NCI-H526 treated with DMSO at 0.1 percent for 48 hours (cell line): ENCODE results near the gene CD80.

Source experiments
- DNase-seq: peaks from one replicate; lab custom pipeline; 2025; lab: John Stamatoyannopoulos, UW

Gene CD80

DNA sequence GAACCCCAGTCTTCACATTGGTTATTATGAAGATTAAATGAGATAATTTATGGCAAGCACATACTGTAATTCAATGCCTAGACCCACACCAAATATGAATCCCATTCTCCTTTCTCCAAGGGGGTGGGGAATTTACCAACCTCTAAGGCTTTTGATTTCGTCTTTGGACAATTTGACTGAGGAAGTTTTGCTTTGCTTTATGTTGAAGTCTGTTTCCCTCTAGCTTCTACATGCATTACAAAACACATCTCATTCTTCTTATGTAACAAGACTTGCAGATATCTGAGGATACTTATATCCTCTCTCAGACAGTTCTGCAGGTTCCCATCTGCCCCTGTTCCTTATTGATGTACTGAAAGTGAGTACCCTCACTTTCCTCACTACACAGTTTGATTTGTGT lies 12.2 kb downstream of the CD80 start:
- no peak for DNase-seq

DNA sequence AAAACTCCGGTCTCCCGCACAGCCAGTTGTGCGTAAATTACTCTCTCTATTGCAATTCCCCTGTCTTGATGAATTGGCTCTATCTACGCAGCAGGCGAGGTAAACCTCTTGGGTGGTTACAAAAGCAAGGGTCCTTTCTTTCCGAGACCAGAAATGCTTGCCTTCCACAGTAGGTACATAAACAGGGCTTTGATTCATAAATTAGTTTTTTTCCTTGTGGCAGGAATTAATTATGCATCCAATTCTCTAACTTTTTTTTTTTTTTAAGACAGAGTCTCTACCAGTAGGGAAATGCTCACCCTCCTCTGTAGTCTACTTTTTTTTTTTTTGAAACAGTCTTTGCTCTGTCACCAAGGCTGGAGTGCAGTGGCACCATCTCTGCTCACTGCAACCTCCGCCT lies 16.3 kb downstream of the CD80 start:
- DNase-seq: no peak

DNA sequence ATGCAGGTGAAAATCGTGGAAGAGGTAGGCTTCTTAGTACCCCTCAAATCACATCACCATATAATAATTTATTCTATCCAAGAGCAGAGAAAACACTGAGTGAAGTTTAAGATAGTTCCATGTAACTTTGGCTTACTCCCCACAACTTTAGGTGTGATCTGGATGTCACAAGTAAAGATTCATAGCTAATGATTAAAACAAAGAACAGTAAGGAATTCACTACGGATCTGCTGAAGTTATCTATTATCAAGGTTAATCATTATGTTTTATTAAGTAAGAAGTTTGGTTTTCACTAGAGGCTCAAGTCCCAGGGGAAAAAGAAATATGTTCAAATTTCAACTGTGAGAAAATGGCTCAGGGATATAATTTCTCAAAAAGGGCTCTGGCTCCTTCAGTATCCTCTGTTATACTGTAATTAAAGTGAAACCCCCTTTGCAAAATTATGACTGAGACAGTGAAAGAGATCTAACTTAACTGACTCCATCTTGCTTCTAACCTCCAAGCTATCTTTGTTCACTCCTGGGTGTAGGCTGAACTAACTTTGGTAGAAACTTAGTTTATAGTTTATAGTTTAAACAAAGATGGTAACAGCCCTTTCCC lies 17.1 kb downstream of the CD80 start:
- no peak for DNase-seq

DNA sequence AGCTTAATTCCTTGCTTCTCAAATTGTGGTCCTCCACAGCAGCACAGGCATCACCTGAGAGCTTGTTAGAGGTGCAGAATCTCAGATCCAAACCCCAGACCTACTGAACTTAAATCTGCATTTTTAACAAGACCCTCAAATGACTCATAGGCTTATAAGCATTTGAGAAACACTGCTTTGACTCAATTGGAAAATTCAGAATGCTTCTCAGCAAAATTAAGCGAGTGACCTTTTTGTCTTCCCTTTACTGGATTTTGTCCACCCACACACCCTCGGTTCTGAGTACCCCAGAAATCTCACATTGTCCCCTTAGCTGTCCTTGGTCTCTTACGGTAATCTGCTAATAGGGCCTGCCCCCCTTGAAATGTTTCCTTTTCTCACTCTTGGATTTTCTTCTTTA lies 17.9 kb downstream of the CD80 start:
- DNase-seq: no peak

DNA sequence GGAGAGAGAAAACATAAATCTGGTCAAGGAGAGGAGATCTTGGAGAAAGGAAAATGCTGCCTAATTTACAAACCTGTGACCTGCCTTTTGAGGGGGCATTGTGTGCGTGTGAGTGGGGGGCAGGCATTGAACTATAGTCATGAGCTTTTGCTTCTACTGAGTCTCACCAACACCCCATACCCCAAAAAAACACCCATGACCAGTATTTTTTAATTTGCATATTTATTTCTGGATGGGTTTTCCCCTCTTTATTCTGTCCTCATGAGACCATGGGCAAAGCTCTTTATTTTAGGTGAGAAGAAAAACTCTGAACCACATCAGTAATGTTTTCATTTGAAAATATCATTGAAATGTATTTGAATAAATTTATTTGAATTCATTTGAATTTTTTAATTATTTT lies 20.6 kb downstream of the CD80 start:
- no peak for DNase-seq

DNA sequence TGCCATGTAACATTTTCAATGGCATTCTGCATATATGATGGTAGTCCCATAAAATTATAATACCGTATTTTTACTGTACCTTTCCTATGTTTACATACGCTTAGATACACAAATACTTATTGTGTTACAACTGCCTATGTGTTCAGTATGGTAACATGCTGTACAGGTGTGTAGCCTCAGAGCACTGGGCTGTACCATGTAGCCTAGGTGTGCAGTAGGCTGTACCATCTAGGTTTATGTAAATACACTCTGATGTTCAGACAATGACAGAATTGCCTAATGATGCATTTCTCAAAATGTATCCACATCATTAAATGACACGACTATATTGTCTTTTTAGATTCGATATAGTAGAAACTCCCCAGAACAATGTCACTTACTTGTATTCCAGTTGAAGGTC lies 22.7 kb downstream of the CD80 start:
- DNase-seq: peak; percentile 47

DNA sequence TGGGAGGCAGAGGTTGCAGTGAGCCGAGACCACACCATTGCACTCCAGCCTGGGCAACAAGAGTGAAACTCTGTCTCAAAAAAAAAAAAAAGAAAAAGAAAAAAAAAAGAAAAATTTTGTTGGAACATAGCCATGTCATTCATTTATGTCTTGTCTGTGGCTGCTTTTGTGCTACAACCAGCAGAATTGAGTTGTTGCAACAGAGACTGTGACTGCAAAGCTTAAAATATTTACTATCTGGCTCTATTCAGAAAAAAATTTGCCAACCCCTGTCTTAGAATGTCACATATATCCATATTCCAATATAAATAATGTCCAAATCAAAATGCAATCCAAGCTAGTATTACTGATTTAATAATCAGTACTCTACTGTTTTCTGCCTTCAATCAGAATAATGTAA lies 25.1 kb downstream of the CD80 start:
- DNase-seq: no peak

DNA sequence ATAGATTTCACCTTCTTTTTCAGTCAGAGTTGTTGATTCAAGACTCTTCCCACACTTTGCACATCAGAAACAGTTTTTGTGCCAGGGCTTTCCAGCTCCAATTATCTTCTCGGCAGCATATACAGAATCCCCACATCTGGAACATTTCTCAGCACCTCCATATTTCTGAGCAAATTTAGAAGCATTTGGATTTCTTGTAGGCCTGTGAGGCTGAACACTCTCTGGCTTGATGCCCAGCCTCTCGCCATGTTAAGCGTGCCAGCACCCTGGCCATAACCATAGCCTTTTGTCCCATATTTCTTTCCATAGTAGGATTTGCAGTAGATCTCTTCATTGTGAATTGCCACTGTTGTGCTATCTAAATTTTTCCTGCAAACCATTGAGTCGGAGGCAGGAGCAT lies 28.3 kb downstream of the CD80 start:
- DNase-seq: no peak

DNA sequence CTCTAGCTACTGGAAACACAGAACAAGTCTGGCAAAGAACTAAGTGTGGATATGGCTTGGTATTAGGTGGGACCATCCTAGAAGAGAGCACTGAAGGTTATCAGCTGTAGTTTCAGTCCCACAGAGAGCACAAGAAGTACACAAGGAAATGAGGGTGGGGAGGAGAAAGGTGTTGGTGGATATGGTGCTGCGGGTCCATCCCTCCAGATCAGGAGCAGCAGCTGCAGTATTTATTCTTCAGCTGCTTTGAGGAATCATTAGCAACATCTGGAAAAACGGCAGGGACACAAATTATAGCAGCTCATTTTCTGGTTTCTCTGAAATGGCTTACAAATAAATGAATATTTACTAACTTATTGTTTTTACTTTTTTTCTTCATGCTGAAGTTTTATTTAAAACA lies 29.0 kb downstream of the CD80 start:
- no peak for DNase-seq

DNA sequence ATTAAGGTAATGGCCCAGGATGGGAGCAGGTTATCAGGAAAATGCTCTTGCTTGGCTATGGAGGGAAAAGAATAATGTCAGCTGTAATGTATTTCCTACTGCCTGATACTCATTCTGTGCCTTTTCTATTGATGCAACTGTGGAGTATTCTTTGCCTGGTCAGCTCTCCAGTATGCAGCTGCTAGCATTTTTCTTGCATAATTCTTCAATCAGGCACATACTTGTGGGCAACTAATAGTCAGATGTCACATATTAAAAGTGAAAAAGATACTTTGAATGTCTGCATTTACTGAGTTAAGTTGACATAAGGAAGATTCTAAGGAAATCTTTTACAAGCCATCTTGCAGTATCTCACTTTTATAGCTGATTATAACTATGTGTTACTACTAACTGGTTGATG lies 29.5 kb downstream of the CD80 start:
- no peak for DNase-seq

DNA sequence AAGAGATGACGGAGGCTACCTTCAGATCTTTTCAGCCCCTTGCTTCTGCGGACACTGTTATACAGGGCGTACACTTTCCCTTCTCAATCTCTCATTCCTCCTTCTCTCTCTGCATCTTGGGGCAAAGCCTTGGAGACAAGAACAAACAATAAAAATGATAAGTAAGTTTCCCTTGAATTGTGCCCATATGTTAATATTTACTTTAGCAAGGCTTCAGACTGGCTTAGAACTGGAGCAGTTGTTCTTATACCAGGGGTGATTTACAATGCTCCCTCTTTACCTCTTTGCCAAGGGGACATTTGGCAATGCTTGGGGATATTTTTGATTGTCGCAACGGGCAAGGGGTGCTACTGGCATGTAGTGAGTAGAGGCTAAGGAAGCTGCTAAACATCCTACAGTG lies 31.7 kb downstream of the CD80 start:
- DNase-seq: no peak

DNA sequence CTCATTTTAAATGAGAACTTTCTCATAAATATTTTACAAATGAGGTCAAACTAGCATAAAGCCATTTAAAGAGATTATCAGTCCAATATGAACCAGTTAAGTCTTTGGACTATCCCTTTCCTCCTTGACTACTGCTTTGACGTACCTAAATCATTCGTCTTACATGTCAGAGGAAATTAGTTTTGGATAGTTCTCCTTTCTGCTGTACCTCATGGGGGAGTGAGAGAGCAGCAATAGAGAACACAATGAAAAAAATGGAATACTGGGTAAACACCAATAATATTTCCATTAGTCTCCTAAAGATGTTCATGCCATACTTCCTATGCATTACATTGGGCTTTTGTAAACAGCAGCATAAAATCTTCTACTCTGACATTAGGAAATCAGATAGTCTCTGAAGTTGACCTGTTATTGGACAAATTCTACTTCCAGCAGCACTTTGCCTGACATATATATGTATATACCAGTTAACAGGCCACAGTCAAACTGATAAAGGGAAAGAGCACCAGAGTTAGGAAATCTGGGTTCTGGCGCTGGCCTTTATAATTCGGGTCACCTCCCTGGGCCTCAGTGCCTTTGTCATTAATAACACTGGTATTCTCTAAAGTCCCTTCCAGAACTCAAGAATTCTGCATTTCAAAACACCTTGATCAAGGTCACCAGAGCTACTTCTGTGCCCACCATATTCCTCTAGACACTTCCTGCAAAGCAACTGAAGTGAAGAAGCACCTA lies 34.3 kb downstream of the CD80 start:
- DNase-seq: no peak

DNA sequence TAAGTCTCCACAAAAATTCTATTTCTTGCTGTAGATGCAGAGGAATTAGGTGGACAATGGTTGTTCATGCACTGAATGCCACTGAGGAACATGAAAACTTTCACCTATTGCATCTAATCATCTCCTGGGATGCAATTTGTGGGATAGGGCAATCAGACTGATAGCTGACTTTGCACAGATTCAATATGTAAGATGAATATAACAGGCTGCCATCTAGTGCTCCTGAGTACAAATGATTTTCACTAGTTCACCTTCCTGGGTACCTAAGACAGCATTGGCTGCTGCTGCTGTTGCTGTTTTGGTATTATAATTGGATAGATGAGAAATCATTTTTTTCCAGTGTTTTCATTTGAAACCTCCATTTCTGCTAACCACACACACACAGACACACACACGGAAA lies 41.4 kb downstream of the CD80 start:
- no peak for DNase-seq

DNA sequence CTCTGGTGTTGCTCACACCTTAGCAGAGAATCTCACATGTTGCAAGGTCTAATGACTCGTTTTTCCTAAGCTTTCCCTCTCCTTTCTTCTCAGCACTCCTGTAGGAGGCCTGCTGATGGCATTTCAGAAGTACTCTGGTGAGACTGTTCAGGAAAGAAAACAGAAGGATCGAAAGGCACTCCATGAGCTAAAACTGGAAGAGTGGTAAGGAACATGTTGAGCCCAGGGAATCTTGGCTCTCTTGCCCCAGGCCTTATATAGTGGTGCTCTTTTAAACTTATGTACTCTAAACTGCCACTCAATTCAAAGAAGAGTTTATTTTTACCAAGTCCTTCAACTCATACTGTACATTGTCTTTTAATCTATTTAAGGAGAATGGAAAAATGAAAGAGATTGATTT lies 42.3 kb downstream of the CD80 start:
- no peak for DNase-seq

DNA sequence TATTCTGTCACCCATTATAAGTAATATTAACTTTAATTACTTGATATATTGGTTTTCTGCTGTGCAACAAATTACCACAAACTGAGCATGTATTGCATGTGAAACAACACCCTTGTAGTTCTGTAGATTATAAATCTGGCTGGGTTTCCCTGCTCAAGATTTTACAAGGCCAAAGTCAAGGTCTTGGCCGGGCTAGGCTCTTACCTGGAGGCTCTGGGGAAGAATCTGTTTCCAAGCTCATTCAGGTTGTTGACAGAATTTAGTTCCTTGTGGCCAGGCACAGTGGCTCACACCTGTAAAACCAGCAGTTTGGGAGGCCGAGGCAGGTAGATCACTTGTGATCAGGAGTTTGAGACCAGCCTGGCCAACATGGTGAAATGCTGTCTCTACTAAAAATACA lies 44.8 kb downstream of the CD80 start:
- DNase-seq: no peak

DNA sequence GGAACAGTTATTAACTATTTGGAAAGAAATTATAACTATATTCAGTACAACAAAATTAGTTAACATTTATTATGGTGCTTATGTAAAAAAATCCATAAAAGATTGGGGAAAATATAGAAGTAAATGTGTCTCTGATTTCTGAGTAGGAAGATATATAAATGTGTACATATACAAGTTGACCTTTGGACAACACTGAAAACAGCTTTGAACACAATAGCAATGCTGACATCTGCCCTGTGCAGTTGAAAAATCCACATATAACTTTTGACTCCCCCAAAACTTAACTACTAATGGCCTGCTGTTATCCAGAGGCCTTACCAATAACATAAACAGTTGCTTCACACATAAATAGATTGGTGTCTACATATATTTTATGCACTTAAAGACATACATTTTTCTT lies 48.7 kb downstream of the CD80 start:
- DNase-seq: no peak

DNA sequence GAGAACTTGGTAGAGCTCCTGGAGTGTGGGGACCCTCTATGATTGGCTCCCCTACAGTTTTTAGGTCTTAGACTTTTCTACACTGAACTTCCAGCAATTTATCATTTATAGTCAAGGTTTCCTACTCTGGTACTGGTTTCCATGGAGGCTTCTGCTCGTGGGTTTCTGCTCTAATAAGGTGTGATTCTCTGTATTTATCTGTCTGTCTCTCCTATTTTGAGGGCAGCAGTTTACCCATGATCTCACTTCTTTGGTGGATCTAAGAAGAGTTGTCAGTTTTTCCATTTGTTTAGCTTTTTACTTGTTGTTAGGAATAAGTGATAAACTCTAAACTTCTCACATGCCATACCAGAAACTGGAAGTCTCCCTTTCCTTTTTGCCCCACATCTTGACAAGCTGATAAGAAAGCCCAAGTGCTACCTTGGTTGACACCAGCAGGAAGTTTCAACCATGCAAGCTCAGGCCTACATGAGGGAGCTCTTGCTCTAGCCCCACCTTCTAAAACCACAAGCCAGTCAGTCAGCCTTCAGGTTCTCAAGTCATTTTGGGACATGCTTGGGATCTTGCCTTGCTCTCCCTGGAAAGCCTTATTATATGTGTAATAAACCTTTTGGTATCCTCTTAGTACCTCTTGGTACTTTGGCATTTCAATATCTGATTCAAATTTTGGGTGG lies 51.1 kb downstream of the CD80 start:
- DNase-seq: no peak

DNA sequence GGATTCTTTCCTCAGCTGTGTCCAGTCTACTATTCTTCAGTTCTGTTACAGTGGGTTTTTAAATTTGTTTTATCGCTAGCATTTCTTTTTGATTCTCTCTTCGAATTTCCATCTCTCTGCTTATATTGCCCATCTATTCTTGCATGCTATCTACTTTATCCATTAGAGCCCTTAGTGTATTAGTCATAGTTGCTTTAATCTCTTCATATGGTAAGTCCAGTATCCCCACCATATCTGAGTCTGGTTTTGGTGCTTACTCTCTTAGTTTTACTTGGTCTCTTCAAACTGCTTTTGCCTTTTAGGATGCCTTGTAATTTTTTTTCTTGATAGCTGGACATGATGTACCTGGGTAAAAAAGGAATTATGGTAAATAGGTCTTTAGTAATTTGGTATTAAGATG lies 52.0 kb downstream of the CD80 start:
- no peak for DNase-seq

DNA sequence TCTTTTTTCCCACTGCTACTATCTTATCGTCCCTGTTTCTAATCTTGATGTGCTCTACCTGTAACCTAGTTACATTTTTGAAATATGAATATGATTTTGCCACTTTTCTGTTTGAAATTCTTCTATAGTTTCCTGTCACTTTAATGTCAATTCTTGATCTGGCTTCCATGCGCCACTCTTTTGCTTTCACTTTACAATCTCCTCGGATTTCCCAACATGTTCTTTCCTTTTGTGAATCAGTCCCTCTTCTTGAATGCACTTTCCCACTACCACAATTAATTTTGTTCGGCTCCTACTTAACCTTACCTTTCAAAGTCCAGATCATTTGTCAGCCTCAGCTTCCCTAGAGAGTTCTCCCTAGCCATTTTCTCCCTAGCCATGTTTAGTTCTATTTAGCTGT lies 52.8 kb downstream of the CD80 start:
- no peak for DNase-seq

DNA sequence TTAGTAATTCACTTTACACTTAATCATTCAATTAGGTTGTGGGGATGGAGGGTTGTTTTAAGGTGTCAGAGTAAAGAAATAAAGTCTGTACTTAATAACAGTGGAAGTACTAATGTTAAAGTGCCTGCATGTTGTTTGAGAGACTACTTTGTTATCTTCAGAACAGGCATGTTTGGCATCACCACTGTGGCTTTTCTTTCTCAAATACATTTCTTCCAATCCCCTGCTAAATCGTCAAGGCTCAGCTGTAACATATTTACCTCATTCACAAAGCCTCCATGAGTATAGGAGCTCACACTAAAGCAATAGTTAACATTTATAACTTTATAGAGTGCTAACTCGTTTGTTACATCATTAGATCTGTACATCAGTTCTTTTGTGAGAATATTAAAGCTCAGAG lies 58.5 kb downstream of the CD80 start:
- DNase-seq: no peak

DNA sequence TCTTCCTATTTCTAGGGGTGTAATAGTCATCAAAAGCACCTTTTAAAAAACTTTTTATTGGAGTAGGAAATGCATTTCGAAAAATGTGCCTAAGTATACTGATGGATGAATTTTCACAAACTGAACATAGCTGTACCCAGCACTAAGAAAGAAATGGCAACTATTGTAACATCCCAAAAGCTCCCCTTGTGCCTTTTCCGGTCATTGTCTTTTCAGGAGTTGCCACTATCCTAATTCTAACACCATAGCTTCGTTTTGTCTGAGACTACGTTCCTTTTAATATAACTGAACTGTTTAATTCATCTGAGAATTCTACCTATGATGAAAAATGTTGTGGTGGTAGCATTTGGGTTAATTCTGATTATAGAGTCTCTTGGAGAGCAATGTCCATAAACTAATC lies 59.1 kb downstream of the CD80 start:
- no peak for DNase-seq

DNA sequence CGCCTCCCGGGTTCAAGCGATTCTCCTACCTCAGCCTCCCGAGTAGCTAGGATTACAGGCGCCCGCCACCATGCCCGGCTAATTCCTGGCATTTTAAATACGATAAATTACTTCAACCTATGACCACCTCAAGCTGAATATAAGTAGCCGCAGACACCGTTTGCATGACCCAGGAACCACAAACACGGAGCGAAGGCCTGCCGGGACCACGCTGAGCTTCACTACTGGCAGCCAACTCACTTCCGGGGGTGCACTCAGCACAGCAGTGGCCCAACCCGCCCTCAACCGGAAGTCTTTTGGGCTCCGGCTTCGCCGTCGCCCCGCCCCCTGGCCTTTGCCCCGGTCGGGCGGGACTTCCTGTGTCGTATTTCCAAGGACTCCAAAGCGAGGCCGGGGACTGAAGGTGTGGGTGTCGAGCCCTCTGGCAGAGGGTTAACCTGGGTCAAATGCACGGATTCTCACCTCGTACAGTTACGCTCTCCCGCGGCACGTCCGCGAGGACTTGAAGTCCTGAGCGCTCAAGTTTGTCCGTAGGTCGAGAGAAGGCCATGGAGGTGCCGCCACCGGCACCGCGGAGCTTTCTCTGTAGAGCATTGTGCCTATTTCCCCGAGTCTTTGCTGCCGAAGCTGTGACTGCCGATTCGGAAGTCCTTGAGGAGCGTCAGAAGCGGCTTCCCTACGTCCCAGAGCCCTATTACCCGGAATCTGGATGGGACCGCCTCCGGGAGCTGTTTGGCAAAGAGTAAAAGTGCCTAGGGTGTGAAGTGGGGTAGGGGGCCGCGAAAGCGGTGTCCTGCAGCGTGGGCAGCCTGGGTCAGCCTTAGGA lies 61.0 kb downstream of the CD80 start, which contains the start of gene TIMMDC1:
Gene TIMMDC1 (plus strand): TSS at position 362 of the 826 bp plus-strand sequence. CDS start 187 bp downstream, at position 549.
- DNase-seq: peak; percentile 80

DNA sequence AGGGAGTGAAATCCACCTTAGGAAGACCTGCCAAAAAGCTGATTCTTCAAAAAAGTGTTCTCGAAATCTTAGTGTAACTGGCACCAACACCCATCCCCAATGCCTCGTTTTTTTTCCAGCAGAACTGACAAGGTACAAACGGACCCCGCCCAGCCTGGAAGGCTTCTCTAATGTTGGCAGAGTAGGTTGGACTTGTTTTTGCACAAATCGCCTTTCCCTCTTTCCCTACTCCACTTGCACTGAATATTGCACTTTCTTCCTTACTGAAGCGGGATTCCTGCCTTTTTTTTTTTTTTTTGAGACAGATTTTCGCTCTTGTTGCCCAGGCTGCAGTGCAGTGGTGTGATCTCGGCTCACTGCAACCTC lies 61.6 kb downstream of the CD80 start:
- DNase-seq: no peak
